Stomach smooth muscle (tissue), 2 donors: ENCODE measurements around the gene DNAJC5G.
"Not testable (repeated sequence)": the region's sequence is repeated elsewhere in the genome, so short reads cannot be mapped to it uniquely, and the experiment has no call there.

Experiments used
- H3K27ac ChIP-seq: one replicate; pipeline ENCODE4 v1.7.0; 2013; ENCODE audit warnings: mild to moderate bottlenecking, low read length, inconsistent platforms
- H3K27me3 ChIP-seq, 2 donors: one replicate each; pipeline ENCODE4 v1.7.0; 2013; ENCODE audit warnings: low read length in 2 of 2; ENCODE audit not compliant: insufficient read depth in 2 of 2, control insufficient read depth in 1 of 2
- H3K36me3 ChIP-seq, 2 donors: one replicate each; pipeline ENCODE4 v1.7.0; 2013; ENCODE audit warnings: low read length in 2 of 2; ENCODE audit not compliant: control insufficient read depth in 2 of 2, insufficient read depth in 2 of 2
- H3K4me1 ChIP-seq: one replicate; pipeline ENCODE4 v1.7.0; 2013; ENCODE audit warnings: low read length; ENCODE audit not compliant: control insufficient read depth, insufficient read depth
- H3K4me3 ChIP-seq, 2 donors: one replicate each; pipeline ENCODE4 v1.7.0; 2013; ENCODE audit warnings: low read length in 2 of 2
- H3K9ac ChIP-seq, 2 donors: one replicate each; pipeline ENCODE4 v1.7.0; 2013; ENCODE audit warnings: low read length in 2 of 2, mild to moderate bottlenecking in 1 of 2
- H3K9me3 ChIP-seq, 2 donors: one replicate each; pipeline ENCODE4 v1.7.0; 2013; ENCODE audit warnings: low read length in 2 of 2; ENCODE audit not compliant: control insufficient read depth in 2 of 2
- donor health status: healthy.
- donor health status: Pancreatic carcinoma.

The DNAJC5G gene

DNA sequence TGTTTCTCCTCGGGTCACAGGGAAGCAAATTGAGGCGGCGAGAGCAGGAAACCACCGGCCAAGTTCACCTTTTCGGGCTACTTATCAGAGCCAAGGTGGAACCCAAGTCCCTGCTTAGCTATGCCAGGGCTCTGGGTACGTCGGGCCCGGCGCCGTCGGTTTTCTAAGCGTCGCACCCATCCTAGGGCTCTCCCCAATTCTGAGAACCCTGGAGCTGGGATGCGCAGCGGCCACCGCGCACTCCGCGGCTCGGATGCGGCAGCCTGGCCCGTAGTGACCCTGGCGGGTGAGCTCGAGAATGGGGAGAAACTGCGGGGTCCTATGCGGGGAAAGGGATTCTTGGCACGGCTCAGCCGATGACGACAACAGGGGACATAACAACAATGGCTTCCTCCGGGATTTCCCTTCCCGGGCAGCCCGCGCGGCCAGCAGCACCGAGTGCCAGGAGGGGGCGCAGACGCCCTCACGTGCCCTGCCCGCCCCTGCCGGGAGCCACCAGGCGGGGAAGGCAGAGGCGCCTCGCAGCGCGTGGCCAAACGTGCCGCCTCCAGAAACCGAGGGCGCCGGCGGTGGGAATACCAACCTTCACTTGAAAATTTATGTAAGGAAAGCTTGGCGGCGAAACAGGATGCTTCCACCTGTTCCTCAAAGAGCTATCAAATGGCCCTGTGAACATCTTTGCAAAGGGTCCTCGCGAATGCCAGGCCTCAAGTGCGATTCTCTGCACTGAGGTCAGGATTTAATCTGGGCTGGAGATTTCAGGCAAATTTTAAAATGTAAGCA is 10.3 kb upstream of the DNAJC5G start:
- no peaks in the 10 kb centered on the region for H3K36me3 ChIP-seq
- no peak overlapping the region for H3K9ac ChIP-seq
- peaks cover 59 to 72% of the 10 kb centered on the region in 2 donors for H3K27me3 ChIP-seq
- no peak overlapping the region for H3K27ac ChIP-seq
- peaks cover 36% of the 10 kb centered on the region for H3K4me1 ChIP-seq
- H3K9me3 ChIP-seq, result no peaks in the 10 kb centered on the region
- H3K4me3 ChIP-seq, result peak overlapping the region; percentile 34 to 59

DNA sequence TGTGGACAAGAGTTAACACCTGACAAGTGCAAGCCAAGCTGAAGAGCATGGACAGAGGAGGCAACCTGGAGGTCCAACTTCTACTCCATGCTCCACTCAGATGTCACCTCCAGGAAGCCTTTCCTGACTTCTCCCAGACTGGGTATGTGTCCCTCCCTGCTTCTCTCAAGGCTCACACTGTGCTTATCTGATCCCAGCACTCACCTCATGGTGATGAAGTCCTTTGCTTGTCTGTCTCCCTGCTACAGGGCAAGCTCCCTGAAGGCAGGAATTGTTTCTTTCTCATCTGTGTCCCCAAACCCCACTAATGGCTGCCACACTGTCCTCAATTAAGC is 9.7 kb upstream of the DNAJC5G start:
- H3K4me1 ChIP-seq, result peaks cover 36% of the 10 kb centered on the region
- H3K36me3 ChIP-seq, result no peaks in the 10 kb centered on the region
- H3K9ac ChIP-seq, result no peak overlapping the region
- H3K27me3 ChIP-seq, result peaks cover 53 to 68% of the 10 kb centered on the region in 2 donors
- no peak overlapping the region for H3K27ac ChIP-seq
- no peaks in the 10 kb centered on the region for H3K9me3 ChIP-seq
- no peak overlapping the region for H3K4me3 ChIP-seq

GRCh38 chr2:27268296-27268695 is 6.9 kb upstream of the DNAJC5G start:
- Histone ChIP-seq H3K4me1 (peaks cover 19% of the 10 kb centered on the region), H3K27me3 (peaks cover 44 to 49% of the 10 kb centered on the region in 2 donors)
- not testable (repeated sequence) for H3K36me3 ChIP-seq, H3K27ac ChIP-seq, H3K4me3 ChIP-seq, H3K9me3 ChIP-seq, H3K9ac ChIP-seq

GRCh38 chr2:27270131-27270530 is 5.1 kb upstream of the DNAJC5G start:
- H3K27me3 ChIP-seq, result peaks cover 31% of the 10 kb centered on the region in 2 donors
- H3K9me3 ChIP-seq, result no peaks in the 10 kb centered on the region
- peaks cover under 1% of the 10 kb centered on the region for H3K4me1 ChIP-seq
- H3K4me3 ChIP-seq, result no peak overlapping the region
- no peaks in the 10 kb centered on the region for H3K36me3 ChIP-seq
- no peak overlapping the region for H3K27ac ChIP-seq
- H3K9ac ChIP-seq, result no peak overlapping the region

GRCh38 chr2:27270670-27271069 is 4.6 kb upstream of the DNAJC5G start:
- no peak overlapping the region for H3K4me3 ChIP-seq
- no peaks in the 10 kb centered on the region for H3K36me3 ChIP-seq
- H3K27ac ChIP-seq, result no peak overlapping the region
- H3K9ac ChIP-seq, result no peak overlapping the region
- no peaks in the 10 kb centered on the region for H3K4me1 ChIP-seq
- H3K27me3 ChIP-seq, result peaks cover 26 to 28% of the 10 kb centered on the region in 2 donors
- no peaks in the 10 kb centered on the region for H3K9me3 ChIP-seq

DNA sequence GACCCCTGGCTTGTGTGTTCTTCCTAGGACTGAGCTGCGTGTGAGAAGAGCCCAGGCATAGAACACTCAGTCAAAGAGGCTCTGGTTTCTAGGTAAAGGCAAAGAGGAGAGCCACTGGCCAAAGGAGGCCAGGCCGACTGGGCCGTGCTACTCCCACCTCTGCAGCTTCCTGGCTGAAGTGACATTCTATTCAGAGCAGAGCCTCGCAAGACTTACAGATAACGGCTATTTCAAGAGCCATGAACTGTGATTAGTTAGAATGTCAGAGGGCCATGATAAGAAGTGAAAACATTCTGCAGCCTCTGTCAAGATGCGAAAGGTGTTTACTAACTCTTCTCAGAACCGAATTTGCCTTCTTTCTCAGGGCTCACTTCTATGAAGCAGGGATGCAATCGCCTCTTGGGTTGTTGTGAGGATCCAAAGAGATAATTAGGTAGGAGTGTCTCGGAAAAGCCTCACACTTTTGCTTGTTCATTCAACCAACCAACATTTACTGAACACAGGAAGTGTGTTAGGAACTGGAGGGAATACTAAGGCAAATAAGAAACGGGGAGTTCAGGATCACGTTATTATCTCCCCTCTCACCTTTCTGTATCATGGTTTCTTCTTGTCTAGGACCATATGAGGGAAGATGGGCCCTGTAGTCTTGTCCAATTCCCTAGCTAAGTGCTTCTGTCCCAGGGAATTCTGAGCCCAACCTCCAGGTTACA is 3.4 kb upstream of the DNAJC5G start:
- no peak overlapping the region for H3K9ac ChIP-seq

GRCh38 chr2:27272537-27273522 is 2.4 kb upstream of the DNAJC5G start:
- peaks cover 14 to 21% of the 10 kb centered on the region in 2 donors for H3K27me3 ChIP-seq
- not testable (repeated sequence) for H3K4me1 ChIP-seq, H3K9me3 ChIP-seq, H3K4me3 ChIP-seq, H3K27ac ChIP-seq, H3K36me3 ChIP-seq, H3K9ac ChIP-seq

More for the DNA sequence above, 3.4 kb upstream of the DNAJC5G start:
- Histone ChIP-seq H3K27ac (no peak overlapping the region), H3K27me3 (peaks cover 21 to 28% of the 10 kb centered on the region in 2 donors), H3K9me3 (no peaks in the 10 kb centered on the region), H3K36me3 (no peaks in the 10 kb centered on the region), H3K4me3 (no peak overlapping the region), H3K4me1 (no peaks in the 10 kb centered on the region)

GRCh38 chr2:27278010-27278409 is 2.8 kb downstream of the DNAJC5G start:
- Histone ChIP-seq H3K4me1 (no peaks in the 10 kb centered on the region), H3K27me3 (peaks cover 13 to 27% of the 10 kb centered on the region in 2 donors), H3K27ac (no peak overlapping the region), H3K4me3 (no peak overlapping the region), H3K9me3 (no peaks in the 10 kb centered on the region), H3K36me3 (no peaks in the 10 kb centered on the region), H3K9ac (no peak overlapping the region)

DNA sequence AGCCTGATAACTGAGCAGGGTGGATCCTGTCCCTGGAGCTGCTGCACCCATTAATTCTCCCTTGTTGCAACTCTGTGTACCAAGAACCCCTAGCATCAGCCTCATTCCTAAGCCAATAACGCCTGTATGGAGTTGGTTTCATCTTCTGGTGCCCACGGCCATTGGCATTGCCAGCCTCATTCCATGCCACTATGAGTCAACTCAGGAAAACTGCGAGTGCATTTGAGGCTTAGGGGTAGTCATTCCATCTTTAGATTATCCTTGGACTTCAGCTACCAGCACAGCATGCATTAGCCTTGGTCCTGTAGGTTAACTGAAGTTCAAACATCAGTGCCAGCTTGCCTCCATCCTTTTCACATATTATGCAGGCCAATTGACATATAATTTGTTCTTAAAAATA is 5.6 kb downstream of the DNAJC5G start:
- H3K9me3 ChIP-seq, result no peaks in the 10 kb centered on the region
- no peaks in the 10 kb centered on the region for H3K4me1 ChIP-seq
- H3K4me3 ChIP-seq, result no peak overlapping the region
- H3K27me3 ChIP-seq, result peaks cover 17 to 34% of the 10 kb centered on the region in 2 donors
- H3K27ac ChIP-seq, result no peak overlapping the region
- H3K36me3 ChIP-seq, result no peaks in the 10 kb centered on the region
- no peak overlapping the region for H3K9ac ChIP-seq

- Histone ChIP-seq H3K27ac (no peak overlapping the region), H3K9ac (no peak overlapping the region), H3K27me3 (peaks cover 14 to 28% of the 10 kb centered on the region in 2 donors), H3K9me3 (no peaks in the 10 kb centered on the region), H3K36me3 (no peaks in the 10 kb centered on the region), H3K4me1 (no peaks in the 10 kb centered on the region), H3K4me3 (no peak overlapping the region)
Measured at GRCh38 chr2:27281442-27281841, 6.2 kb downstream of the DNAJC5G start.
